Suppressor macrophage treated with lipopolysaccharide for 1 hour (primary cell): ENCODE results near the gene ZDHHC6.
A peak's percentile ranks its signal among the peaks of the same experiment; 100 is the strongest.
"Not testable (repeated sequence)": the region's sequence is repeated elsewhere in the genome, so short reads cannot be mapped to it uniquely, and the experiment has no call there.

Experiments
- DNase-seq, 3 donors: peaks; one replicate each; pipeline ENCODE4 v3.0.0-alpha.2; 2020 to 2022

ZDHHC6 gene

DNA sequence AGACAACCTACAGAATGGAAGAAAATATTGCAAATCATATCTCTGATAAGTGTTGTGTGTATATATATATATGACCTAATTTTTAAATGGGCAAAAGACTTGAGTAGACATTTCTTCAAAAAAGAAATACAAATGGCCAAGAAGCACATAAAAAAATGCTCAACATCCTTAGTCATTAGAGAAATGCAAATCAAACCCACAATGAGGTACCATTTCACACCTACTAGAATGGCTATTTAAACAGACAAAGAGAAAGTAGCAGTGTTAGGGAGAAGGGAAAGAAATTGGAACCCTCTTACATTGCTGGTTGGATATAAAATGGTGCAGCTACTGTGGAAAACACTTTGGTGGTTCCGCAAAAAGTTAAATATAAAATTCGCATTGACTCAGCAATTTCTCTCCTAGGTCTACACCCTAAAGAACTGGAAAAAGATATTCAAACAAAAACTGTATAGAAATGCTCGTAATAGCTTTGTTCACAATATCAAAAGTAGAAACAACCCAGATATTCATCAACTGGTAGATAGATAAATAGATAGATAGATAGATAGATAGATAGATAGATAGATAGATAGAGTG lies 56.5 kb downstream of the ZDHHC6 start:
- DNase-seq, result peak; percentile 14 to 46 (median 40)

GRCh38 chr10:112389271-112389822 lies 57.4 kb downstream of the ZDHHC6 start:
- peak; percentile 93 to 99 (median 98) for DNase-seq

- no peak for DNase-seq
Observed at GRCh38 chr10:112388548-112388947, 58.2 kb downstream of the ZDHHC6 start.

DNA sequence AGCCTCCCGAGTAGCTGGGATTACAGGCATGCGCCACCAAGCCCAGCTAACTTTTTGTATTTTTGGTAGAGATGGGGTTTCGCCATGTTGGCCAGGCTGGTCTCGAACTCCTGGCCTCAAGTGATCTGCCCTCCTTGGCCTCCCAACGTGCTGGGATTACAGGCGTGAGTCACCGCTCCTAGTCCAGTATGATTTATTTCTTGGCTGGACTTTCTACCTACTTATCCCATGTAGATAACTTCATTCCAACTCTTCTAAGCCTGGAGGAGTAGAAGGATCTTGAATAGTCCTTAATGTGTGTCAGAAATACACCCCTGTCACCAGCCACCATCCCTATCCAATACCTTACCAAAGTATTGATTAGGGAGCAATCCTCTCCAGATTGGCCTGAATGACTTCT lies 58.7 kb downstream of the ZDHHC6 start:
- not testable (repeated sequence) for DNase-seq

DNA sequence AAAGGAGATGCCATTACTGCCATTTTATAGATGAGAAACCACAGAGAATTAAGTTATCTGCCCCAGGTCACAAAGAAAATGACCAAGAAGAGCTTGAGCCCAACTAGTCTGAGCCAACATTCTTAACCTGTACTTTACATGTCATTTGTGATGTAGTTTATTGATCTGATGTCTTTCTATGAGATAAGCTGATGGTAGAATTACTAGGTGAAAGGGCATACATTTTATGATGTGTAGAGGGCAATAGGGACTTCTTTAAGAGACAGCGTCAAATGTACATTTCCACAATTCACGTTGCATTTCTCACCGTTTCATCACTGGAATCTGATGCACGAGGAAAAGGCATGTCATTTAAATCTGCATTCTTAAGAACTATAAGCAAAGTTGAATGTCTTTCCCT lies 61.5 kb downstream of the ZDHHC6 start:
- no peak for DNase-seq

GRCh38 chr10:112384141-112384540 lies 62.6 kb downstream of the ZDHHC6 start:
- peak; percentile 35 to 46 (median 38) for DNase-seq

GRCh38 chr10:112383325-112383724 lies 63.4 kb downstream of the ZDHHC6 start:
- peak; percentile 33 to 42 (median 35) for DNase-seq

DNA sequence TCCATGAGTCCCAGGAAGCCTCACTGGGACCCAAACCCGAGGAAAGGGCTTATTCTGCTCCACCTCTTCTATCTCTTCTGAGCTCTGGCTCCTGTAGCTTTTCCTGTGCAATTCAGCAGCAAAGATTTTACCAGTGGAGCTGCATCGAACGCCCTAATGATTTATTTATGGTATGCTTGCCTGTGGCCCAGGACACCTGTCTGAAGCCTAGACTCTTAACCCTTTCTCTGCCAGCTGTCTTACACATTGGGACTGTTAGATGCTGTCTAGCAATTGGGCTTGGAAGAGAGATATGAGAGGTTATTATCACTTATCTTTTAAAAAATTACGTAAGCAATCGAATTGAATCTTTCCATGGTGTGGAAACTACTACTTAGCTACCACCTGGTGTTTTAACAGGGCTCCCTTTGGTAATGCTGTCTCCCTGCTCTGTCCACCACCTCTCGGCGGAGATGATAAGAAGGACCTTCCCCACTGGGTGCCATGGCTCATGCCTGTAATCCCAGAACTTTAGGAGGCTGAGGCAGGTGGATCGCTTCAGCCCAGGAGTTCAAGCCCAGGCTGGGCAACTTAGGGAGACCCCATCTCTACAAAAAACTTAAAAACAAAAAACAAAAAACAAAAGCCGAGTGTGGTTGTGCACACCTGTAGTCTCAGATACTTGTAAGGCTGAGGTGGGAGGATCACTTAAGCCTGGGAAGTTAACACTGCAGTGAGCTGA lies 64.0 kb downstream of the ZDHHC6 start:
- no peak for DNase-seq
